Hepatocyte (in vitro differentiated cells): Measurements from ENCODE around the gene SMC1A. TPM values are rescaled to one million over a fixed set of nuclear protein-coding genes. Genes with fewer than 3 reads are reported as not detected.

Source experiments
- DNase-seq: peaks from one replicate; pipeline ENCODE4 v3.0.0-alpha.2; 2016; ENCODE audit warnings: low spot score
- H2AFZ ChIP-seq: fragments of 200-600 bp; sonication (generic); 2 replicates; pipeline ENCODE4 v1.6.0; 2016; ENCODE audit warnings: antibody characterized with exemption, mild to moderate bottlenecking
- H3K27ac ChIP-seq: fragments of 200-600 bp; sonication (generic); 2 replicates; pipeline ENCODE4 v1.5.1; 2016; ENCODE audit warnings: mild to moderate bottlenecking
- H3K27me3 ChIP-seq: fragments of 200-600 bp; sonication (generic); 2 replicates; pipeline ENCODE4 v1.6.1; 2016
- H3K36me3 ChIP-seq: fragments of 200-600 bp; sonication (generic); replicated peaks from 2 replicates; pipeline ENCODE4 v1.5.1; 2016; ENCODE audit warnings: low read depth; ENCODE audit not compliant: insufficient read depth
- H3K4me1 ChIP-seq: fragments of 200-600 bp; sonication (generic); 2 replicates; pipeline ENCODE4 v1.5.1; 2016; ENCODE audit warnings: mild to moderate bottlenecking, moderate library complexity; ENCODE audit not compliant: insufficient read depth
- H3K4me2 ChIP-seq: fragments of 200-600 bp; sonication (generic); 2 replicates; pipeline ENCODE4 v1.6.0; 2016
- H3K4me3 ChIP-seq: fragments of 200-600 bp; sonication (generic); 2 replicates; pipeline ENCODE4 v1.5.1; 2016; ENCODE audit warnings: mild to moderate bottlenecking
- H3K79me2 ChIP-seq: fragments of 200-600 bp; sonication (generic); 2 replicates; pipeline ENCODE4 v1.6.0; 2017; ENCODE audit warnings: mild to moderate bottlenecking
- H3K9me2 ChIP-seq: fragments of 200-600 bp; sonication (generic); replicated peaks from 2 replicates; pipeline ENCODE4 v1.6.0; 2017; ENCODE audit warnings: mild to moderate bottlenecking; ENCODE audit not compliant: insufficient read depth
- H3K9me3 ChIP-seq: fragments of 200-600 bp; sonication (generic); 2 replicates; pipeline ENCODE4 v1.5.1; 2016; ENCODE audit warnings: low read depth, mild to moderate bottlenecking
- H4K20me1 ChIP-seq: fragments of 200-600 bp; sonication (generic); 2 replicates; pipeline ENCODE4 v1.6.0; 2016; ENCODE audit warnings: mild to moderate bottlenecking; ENCODE audit not compliant: insufficient read depth, poor library complexity, severe bottlenecking
- EZH2 ChIP-seq: fragments of 200-600 bp; sonication (generic); IDR thresholded peaks from 2 replicates; pipeline ENCODE4 v1.6.1; 2016; ENCODE audit warnings: antibody characterized with exemption, mild to moderate bottlenecking, borderline replicate concordance
- EZH2phosphoT487 ChIP-seq: fragments of 200-600 bp; sonication (generic); IDR thresholded peaks from one replicate; pipeline ENCODE4 v1.6.1; 2018; ENCODE audit warnings: antibody characterized with exemption, mild to moderate bottlenecking, low read depth, moderate library complexity; ENCODE audit not compliant: unreplicated experiment, severe bottlenecking
- WGBS: methylation state at CpG from one replicate; pipeline ENCODE4 v1.1.6; 2016; ENCODE audit warnings: low lambda C conversion rate; ENCODE audit errors: missing lambda C conversion rate; 5-methylcytosine and 5-hydroxymethylcytosine counted together
- polyA plus RNA-seq: library from polyadenylated mRNA; unstranded; fragments of >200 nt; fragmentation: Nextera tagmentation; extraction: Ambion mirVana; gene quantifications from 2 replicates; pipeline ENCODE4 v1.2.1, GENCODE V29; 2016
- total RNA-seq: library from RNA; depleted of rRNA; stranded (reverse); fragments of >200 nt; gene quantifications from 2 replicates; pipeline ENCODE4 v1.2.3, GENCODE V29; 2014
- TF ChIP-seq, protein P1 (sequence below): fragments of 200-600 bp; sonication (generic); IDR thresholded peaks from 2 replicates; pipeline ENCODE4 v1.5.1; 2016; ENCODE audit warnings: antibody characterized with exemption, mild to moderate bottlenecking; ENCODE audit not compliant: poor library complexity

Gene SMC1A
- total and polyA plus RNA-seq, 2 experiments from 2014 or later, result 14.0 to 24.7 TPM

DNA sequence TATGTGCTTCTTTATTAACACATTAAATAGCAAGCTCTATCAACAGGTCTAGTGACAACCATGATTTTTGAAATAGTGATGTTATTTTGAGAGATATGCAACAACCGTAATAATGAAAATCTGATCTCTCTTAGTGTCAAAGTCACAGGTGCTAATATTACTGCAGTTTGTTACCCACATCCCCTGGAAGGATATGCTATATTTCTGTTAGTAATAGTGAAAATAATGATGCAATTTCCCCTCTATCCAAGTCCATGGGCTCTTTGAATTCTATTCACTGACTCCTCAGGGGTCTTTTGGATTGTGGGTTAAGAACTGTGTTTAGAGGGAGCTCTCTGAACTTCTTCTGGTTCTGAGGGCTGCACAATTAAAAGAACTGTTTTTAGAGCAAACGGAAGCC is 14.8 kb upstream of the SMC1A start:
- Histone ChIP-seq H3K27me3 (no peaks in the 10 kb centered on the region), H3K9me3 (no peaks in the 10 kb centered on the region), H3K4me1 (peaks cover 6% of the 10 kb centered on the region), H3K4me2 (no peak overlapping the region), H4K20me1 (no peaks in the 10 kb centered on the region), H3K36me3 (no peaks in the 10 kb centered on the region), H3K9me2 (no peaks in the 10 kb centered on the region), H3K4me3 (no peak overlapping the region), H2AFZ (no peak overlapping the region), H3K27ac (no peak overlapping the region), H3K79me2 (peaks cover 10% of the 10 kb centered on the region)
- WGBS, result 82% methylated on average over 2 of the region's 2 CpGs
- no peak for DNase-seq
- TF ChIP-seq EZH2, result no peak
- TF ChIP-seq EZH2phosphoT487, result no peak
- TF ChIP-seq, protein P1, sequence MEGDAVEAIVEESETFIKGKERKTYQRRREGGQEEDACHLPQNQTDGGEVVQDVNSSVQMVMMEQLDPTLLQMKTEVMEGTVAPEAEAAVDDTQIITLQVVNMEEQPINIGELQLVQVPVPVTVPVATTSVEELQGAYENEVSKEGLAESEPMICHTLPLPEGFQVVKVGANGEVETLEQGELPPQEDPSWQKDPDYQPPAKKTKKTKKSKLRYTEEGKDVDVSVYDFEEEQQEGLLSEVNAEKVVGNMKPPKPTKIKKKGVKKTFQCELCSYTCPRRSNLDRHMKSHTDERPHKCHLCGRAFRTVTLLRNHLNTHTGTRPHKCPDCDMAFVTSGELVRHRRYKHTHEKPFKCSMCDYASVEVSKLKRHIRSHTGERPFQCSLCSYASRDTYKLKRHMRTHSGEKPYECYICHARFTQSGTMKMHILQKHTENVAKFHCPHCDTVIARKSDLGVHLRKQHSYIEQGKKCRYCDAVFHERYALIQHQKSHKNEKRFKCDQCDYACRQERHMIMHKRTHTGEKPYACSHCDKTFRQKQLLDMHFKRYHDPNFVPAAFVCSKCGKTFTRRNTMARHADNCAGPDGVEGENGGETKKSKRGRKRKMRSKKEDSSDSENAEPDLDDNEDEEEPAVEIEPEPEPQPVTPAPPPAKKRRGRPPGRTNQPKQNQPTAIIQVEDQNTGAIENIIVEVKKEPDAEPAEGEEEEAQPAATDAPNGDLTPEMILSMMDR, result no peak

DNA sequence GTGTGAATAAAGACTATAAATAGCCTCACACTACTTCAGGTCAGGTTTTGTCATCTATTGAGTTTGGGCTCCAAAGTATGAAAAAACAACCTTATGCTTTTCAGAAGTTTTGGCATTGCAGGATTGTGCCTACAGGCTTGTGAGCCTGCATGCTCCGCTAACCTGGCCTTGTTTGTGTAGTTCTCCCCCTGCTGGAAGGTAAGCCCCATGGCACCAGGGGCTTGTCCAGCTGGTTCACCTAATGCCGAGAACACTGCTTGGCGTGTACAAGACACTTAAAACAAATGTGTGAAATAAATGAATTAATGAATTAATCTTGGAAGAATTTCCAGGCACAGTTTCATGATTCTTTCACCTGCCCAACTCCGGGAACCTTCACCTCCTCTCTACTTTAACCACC is 13.5 kb upstream of the SMC1A start:
- no peaks in the 10 kb centered on the region for H3K9me3 ChIP-seq
- H3K79me2 ChIP-seq, result peaks cover 10% of the 10 kb centered on the region
- DNase-seq, result peak; percentile 71
- no peak overlapping the region for H2AFZ ChIP-seq
- H3K36me3 ChIP-seq, result no peaks in the 10 kb centered on the region
- WGBS, result 50% methylated on average over 4 of the region's 4 CpGs
- TF ChIP-seq, protein P1, result peak; percentile 60
- no peak for TF ChIP-seq EZH2
- no peak overlapping the region for H3K4me3 ChIP-seq
- H3K4me2 ChIP-seq, result no peak overlapping the region
- no peak overlapping the region for H3K27ac ChIP-seq
- H3K27me3 ChIP-seq, result no peaks in the 10 kb centered on the region
- peaks cover 2% of the 10 kb centered on the region for H3K4me1 ChIP-seq
- no peaks in the 10 kb centered on the region for H3K9me2 ChIP-seq
- no peaks in the 10 kb centered on the region for H4K20me1 ChIP-seq

DNA sequence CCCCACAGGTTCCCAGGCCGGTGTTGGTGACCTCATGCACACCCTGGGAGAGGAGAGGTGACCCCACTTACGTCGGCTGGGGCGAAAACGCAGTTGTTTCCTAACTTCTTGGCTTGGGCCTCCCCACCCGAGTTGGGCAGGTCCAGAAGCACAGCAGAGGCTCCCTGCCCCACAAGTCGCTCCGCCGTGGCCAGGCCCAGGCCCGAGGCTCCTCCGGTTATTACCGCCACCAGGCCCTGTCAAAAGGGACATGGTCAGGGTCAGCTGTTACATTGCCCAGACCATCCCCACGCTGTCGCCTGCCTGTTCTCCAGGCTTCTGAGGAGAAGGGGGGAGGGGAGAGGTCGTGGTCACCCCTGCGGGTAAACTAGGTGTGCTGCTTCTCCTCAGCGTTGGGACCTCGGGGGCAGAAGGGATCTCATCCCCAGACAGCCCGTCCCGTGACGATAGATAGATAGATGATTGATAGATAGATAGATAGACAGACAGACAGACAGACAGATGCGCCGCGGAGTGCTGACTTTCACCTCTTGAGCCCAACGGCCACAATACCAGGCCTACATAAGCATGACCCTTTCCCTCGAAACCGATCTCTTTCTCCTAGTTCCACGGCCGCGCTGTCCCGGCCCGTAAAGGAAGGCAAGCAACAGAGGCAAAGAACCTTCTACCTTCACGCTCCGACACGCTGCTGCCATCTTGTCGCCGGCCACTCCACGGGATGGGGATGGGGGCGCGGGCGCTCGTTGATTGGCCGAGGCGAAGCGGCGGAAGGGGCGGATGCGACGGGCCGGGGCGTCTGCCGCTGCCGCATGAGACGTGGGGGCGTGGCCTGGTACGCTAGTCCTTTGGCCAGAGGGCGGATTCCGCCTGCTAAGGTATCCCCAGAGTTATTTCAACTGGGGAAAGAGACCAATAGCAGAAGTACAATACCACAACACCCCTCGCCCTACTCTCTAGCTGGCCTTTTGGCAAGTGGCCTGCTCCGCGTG is 11.5 kb upstream of the SMC1A start, which contains the start of gene HSD17B10:
Gene HSD17B10, minus strand, starts transcription at position 720 of the 989 bp plus-strand sequence. Its CDS starts 25 bp downstream, at position 695.
- Histone ChIP-seq H2AFZ (peak within 1 kb of the TSS; percentile 79), H3K9me3 (no peaks in the 10 kb centered on the region), H3K27ac (peak within 1 kb of the TSS; percentile 42), H3K36me3 (no peaks in the 10 kb centered on the region), H4K20me1 (no peaks in the 10 kb centered on the region), H3K4me2 (peak within 1 kb of the TSS; percentile 86), H3K4me3 (peak within 1 kb of the TSS; percentile 42), H3K9me2 (no peaks in the 10 kb centered on the region), H3K79me2 (peaks cover 10% of the 10 kb centered on the region), H3K4me1 (no peaks in the 10 kb centered on the region), H3K27me3 (no peaks in the 10 kb centered on the region)
- 43% methylated on average over 61 of the region's 61 CpGs for WGBS
- peak; percentile 93 for DNase-seq
- TF ChIP-seq, protein P1, result no peak
- TF ChIP-seq EZH2phosphoT487, result no peak
- TF ChIP-seq EZH2, result no peak
